HEK293 (cell line): ENCODE results near the gene ISY1.

Experiments
- MEIS1 ChIP-seq: sonication (generic); formaldehyde crosslinking; IDR thresholded peaks from 2 replicates; pipeline ENCODE4 v1.8.1; 2022; ENCODE audit warnings: missing genetic modification reagents, mild to moderate bottlenecking, borderline replicate concordance
- TCF7L2 ChIP-seq: IDR thresholded peaks from 2 replicates; pipeline ENCODE4 v1.6.1; 2011; ENCODE audit warnings: low read depth, mild to moderate bottlenecking, inconsistent platforms, low read length, moderate library complexity, borderline replicate concordance
- YY1 ChIP-seq: fragments of 450-650 bp; formaldehyde crosslinking; IDR thresholded peaks from 2 replicates; pipeline ENCODE4 v1.5.1; 2018; ENCODE audit warnings: missing biosample characterization, missing genetic modification characterization
- ZBTB8A ChIP-seq: fragments of 450-650 bp; formaldehyde crosslinking; IDR thresholded peaks from 2 replicates; pipeline ENCODE4 v1.5.1; 2016; ENCODE audit warnings: missing biosample characterization, missing genetic modification characterization
- ZNF785 ChIP-seq: fragments of 450-650 bp; formaldehyde crosslinking; IDR thresholded peaks from 2 replicates; pipeline ENCODE4 v1.5.1; 2016; ENCODE audit warnings: missing biosample characterization, missing genetic modification characterization

GRCh38 chr3:129173725-129174124 lies 12.9 kb upstream of the ISY1 start:
- TF ChIP-seq ZNF785 (tag by site-specific recombination) (no peak), ZBTB8A (no peak), MEIS1 (CRISPR knock-in tag) (no peak), TCF7L2 (no peak), YY1 (tag by site-specific recombination) (no peak)
